ENCODE results near the gene MAMDC4.
"Not testable (repeated sequence)": the region's sequence is repeated elsewhere in the genome, so short reads cannot be mapped to it uniquely, and the experiment has no call there.

MAMDC4 gene

DNA sequence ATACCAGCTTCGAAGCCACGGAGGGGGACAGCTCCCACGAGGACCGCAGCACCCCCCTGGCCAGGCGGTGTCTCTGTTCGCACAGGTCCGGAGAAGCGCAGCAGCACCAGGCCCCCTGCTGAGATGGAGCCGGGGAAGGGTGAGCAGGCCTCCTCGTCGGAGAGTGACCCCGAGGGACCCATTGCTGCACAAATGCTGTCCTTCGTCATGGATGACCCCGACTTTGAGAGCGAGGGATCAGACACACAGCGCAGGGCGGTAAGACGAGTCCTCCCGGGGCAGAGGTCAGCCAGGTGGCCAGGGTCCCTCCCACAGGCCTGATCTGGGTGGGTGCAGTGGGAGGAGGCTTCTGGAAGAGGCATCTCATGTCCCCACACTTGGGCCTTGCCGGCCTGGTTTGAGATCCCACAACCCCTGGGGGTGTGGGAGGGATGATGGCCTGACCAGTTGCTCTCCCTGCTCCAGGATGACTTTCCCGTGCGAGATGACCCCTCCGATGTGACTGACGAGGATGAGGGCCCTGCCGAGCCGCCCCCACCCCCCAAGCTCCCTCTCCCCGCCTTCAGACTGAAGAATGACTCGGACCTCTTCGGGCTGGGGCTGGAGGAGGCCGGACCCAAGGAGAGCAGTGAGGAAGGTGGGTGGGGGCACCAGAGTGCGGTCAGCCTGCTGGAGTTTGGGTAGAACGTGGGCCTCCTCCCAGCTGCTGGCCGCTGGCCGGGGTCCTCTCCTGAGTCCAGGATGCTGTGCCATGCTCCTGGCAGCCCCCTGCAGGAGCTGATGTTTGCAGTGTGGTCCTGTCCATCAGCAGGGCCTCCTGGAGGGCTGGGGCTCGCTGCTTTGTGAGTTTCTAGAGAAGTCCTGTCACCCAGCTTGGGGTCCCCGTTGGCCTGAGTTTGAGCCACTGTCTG is 12.7 kb upstream of the MAMDC4 start:
- no peak for DNase-seq

GRCh38 chr9:136840140-136840876 is 11.8 kb upstream of the MAMDC4 start:
- DNase-seq = no peak

GRCh38 chr9:136840877-136841645 is 11.1 kb upstream of the MAMDC4 start:
- no peak for DNase-seq

DNA sequence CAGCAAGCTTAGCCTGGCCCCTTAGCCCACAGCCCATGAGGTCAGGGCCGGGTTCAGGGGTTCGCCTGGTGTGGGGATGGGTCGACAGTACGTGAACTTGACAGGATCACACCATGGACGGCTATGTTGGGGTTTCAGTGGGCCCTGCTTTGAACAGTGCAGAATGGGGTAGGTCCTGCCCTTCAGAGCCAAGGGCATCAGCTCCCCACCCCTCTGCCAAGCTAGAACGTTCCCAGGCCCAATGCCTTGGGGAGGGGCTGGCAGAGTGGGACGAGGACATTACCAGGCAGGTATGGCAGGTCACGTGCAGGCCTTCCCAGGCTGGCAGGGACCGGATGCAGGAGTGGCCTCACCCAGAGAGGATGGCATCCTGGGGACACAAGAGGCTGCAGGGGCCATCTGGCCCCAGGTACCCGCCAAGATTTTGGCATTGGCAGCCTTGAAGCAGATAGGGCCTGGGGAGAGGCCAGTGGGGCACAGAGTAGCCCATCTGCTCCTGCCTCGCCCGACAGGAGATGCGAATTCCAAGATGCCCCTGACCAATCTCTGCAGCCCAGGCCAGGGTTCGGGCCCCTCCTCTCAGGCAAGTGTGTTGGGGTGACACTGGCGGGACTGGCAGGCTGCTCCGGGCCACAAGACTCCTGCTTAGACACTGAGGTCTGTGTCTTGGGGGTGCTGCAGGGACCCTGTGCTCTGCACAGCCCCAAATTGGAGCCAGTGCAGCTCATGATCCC is 10.3 kb upstream of the MAMDC4 start:
- not testable (repeated sequence) for DNase-seq

- DNase-seq = peak; percentile 61 to 64
Observed at GRCh38 chr9:136842380-136842948, 9.7 kb upstream of the MAMDC4 start, which contains the start of gene AJM1. Gene AJM1 (plus strand): TSS chr9:136842478. CDS start chr9:136844415, 1,937 bp downstream.

DNA sequence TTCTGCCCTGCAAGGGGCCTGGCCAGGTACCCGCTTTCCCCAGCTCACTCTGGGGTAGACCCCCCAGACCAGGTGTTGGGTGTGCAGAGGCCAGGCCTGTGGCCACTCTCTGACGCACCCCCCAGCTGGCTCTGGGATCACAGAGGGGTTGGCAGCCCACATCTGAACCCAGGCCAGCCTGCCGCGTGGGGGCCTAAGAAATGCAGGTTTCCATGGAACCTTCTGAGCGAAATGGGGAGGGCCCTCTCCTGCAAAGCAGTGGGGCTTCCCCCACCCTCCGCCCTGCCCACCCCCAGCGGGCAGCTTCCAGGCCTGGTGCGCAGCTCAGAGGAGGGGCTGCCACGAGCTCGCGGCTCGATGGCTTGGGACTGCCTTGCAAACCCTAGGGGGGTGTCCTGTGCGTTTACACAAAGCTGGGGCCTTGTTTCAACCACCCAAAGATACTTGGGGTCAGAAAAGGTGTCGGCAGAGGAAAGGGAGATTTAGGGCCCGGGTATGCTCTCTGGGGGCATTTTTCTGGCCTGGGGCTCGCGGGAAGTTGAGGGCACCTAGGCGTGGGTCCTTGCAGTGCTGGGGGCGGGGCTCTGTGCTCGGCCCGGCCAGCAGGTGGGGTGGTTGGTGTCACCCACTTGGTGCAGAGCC is 8.9 kb upstream of the MAMDC4 start:
- DNase-seq = not testable (repeated sequence)

GRCh38 chr9:136843801-136844740 is 8.1 kb upstream of the MAMDC4 start:
- DNase-seq = not testable (repeated sequence)

- no peak for DNase-seq
Observed at GRCh38 chr9:136844761-136845464, 7.2 kb upstream of the MAMDC4 start.

DNA sequence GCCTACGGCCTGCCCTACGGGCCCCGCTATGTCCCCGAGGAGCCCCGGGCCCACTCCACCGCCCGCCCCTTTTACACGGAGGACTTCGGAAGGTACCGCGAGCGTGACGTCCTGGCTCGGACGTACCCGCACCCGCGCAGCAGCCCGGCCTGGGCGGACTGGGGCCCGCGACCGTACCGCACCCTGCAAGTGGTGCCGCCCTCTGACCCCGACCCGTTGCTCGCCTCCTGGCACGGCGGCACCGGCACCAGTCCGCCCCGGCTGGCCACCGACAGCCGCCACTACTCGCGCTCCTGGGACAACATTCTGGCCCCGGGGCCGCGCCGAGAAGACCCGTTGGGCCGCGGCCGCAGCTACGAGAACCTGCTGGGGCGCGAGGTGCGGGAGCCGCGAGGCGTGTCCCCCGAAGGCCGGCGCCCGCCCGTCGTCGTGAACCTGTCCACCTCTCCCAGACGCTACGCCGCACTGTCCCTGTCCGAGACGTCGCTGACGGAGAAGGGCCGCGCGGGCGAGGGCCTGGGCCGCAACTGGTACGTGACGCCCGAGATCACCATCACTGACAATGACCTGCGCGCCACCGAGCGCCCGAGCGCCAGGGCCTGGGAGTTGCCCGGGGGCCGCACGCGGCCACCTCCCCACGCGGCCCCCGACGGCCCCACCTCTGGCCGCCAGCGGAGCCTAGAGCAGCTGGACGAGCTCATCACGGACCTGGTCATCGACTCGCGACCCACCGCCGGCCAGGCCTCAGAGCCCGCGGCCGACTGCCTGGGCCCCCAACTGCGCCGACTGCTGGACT is 6.5 kb upstream of the MAMDC4 start:
- DNase-seq = no peak

DNA sequence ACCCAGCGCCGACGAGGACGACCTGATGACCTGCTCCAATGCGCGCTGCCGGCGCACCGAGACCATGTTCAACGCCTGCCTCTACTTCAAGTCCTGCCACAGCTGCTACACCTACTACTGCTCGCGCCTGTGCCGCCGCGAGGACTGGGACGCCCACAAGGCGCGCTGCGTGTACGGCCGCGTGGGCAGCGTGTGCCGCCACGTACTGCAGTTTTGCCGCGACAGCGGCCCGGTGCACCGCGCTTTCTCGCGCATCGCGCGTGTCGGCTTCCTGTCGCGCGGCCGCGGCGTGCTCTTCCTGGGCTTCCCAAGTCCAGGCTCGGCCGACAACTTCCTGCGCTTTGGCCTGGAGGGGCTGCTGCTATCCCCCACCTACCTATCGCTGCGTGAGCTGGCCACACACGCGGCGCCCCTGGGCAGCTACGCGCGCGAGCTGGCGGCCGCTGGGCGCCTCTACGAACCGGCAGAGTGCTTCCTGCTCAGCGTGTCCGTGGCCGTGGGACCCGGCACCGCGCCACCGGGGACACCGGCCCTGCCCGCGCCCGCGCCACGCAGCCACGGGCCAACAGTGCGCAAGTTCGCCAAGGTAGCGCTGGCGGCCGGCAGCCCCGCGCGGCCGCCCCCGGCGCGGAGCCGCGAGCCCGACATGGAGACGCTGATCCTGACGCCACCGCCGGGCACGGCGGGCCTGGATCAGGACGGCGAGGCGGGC is 5.6 kb upstream of the MAMDC4 start:
- no peak for DNase-seq

DNA sequence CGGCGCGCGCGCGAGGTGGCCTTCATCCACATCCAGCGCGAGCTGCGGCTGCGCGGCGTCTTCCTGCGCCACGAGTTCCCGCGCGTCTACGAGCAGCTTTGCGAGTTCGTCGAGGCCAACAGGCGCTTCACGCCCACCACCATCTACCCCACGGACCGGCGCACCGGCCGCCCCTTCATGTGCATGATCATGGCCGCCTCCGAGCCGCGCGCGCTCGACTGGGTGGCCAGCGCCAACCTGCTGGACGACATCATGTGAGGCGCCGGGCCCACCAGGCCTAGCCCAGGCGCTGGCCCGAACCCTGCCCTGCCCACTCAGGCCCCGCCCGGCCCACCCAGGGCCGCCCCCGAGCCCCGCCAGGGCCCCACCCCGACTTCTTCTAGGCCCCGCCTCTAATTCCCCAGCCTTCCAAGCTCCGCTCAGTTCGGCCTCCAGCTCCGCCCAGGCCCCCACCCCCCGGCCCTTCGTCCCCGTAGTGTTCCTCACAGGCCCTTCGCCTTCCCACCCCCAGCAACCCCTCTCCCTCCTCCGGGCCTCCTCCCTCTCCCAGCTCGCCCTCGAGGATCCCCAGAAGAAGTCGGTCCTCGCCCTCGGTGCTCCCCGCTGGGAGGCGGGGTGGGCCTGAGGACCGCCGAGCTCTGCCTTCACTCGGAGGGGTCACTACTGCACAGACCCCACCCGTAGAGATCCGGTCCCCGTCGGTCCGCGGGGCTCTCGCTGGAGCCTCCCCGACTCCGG is 4.9 kb upstream of the MAMDC4 start:
- DNase-seq = peak; percentile 10

GRCh38 chr9:136847826-136848392 is 4.2 kb upstream of the MAMDC4 start:
- DNase-seq = peak; percentile 78 to 79

DNA sequence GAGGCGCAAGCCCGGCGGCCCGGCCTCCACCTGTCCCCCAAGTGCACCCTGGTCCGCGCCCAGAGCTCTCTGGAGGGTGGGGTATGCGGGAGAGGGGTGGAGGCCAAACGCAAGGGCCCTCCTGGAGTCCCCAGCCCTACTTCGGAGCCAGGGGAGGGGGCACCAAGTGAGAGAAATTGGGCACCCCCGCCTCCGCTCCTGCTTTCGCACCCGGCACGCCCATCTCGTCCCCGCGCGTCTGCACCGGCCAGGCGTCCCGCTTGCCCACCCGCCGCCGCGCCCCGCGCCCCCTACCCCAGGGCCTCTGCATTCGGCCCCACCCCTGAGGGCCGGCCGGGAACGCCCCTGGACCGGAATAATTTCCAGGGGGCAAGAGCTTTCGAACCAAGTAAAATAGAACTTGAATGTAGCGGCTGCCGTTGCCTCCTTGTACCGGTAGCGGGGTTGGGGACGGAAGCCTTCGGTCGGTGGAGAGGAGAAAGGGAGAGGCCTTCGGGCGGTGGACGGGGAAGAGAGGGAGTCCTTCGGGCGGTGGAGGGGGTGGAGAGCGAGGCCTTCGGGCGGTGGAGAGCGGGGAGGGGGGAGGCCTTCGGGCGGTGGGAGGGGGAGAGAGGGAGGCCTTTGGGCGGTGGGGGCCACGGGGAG is 3.6 kb upstream of the MAMDC4 start:
- DNase-seq = peak; percentile 13 to 46

DNA sequence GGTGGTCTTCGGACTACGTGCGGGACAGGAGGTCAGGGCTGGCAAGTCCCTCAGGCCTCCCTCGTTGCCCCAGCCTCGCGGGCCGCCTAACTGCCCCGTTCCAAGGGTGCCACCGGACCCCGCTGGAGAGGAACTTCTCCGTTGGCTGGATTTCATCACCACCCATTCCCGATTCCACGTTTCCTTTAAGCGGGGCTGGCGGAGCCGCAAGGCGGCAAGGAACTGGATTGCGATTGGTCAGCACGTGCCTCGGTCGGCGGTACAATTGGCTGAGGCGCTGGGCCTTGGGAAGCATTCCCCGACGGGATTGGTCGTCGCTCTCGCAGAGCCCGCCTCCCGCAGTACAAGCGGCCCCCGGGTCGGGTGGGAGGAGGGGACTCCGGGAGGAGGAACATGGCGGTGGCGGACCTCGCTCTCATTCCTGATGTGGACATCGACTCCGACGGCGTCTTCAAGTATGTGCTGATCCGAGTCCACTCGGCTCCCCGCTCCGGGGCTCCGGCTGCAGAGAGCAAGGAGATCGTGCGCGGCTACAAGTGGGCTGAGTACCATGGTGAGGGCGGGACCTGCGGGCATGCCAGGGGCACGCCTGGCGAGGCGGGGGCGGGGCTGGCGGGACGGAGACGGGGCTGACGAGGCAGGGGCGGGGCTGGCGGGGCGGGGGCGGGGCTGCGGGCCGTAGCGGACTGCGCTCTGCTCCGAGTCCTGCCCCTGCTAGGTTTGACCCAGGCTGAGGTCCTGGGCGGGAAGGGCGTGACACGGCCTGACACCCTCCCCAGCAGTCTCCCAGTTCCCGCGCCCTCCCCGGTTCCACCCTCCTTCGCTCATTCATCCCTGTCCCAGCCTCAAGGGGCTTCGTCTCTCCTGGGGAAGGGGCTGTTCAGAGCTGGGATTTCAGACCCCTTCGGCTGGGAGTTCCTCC is 2.8 kb upstream of the MAMDC4 start, which contains the start of gene PHPT1:
Gene PHPT1 (plus strand): TSS at position 372 of the 922 bp plus-strand sequence. CDS start 22 bp downstream, at position 394.
- DNase-seq = peak; percentile 97
